ENCODE data around the gene LY6G6D. TPM values are rescaled to one million over a fixed set of nuclear protein-coding genes. Genes with fewer than 3 reads are reported as not detected.

Gene LY6G6D
- total RNA-seq, 2 donors from 2014 or later: not detected

DNA sequence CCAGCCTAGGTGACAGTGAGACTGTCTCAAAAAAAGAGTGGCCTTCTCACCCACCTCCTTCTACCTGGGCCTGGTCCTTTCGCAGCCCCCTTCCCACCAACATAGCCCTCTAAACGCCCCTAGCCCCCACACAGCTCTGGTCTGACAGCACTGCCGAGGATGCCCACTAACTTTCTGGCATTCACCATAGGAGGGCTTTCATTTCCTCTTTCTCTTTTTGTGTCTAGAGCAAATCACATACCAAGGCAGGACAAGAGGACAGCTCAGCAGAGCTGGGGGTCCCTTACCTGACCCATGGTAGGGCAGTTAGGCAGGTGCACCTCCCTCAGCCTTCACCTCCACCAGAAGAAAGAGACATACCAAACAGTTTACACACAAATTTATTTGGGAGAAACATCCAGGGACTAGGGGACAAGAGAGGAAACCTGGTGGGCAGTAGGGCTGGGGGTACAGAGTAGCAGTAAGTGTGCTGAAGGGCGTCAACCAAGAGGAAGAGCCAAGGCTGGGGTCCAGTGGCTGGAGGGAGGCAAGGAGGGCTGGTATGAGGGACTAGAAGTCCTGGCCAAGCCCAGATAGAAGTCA is 38.7 kb upstream of the LY6G6D start:
- Histone ChIP-seq H3K9me3 (no peaks in the 10 kb centered on the region), H3K27me3 (replicated peaks; ENCODE audit: insufficient read depth) (no peaks in the 10 kb centered on the region), H3K4me1 (replicated peaks) (peaks cover 4% of the 10 kb centered on the region), H3K27ac (no peak overlapping the region), H3K4me3 (no peak overlapping the region), H3K36me3 (no peaks in the 10 kb centered on the region)
- WGBS: 80% methylated on average over 4 of the region's 4 CpGs
- TF ChIP-seq, protein P1, sequence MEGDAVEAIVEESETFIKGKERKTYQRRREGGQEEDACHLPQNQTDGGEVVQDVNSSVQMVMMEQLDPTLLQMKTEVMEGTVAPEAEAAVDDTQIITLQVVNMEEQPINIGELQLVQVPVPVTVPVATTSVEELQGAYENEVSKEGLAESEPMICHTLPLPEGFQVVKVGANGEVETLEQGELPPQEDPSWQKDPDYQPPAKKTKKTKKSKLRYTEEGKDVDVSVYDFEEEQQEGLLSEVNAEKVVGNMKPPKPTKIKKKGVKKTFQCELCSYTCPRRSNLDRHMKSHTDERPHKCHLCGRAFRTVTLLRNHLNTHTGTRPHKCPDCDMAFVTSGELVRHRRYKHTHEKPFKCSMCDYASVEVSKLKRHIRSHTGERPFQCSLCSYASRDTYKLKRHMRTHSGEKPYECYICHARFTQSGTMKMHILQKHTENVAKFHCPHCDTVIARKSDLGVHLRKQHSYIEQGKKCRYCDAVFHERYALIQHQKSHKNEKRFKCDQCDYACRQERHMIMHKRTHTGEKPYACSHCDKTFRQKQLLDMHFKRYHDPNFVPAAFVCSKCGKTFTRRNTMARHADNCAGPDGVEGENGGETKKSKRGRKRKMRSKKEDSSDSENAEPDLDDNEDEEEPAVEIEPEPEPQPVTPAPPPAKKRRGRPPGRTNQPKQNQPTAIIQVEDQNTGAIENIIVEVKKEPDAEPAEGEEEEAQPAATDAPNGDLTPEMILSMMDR (IDR thresholded peaks at IDR 0.05): no peak
- TF ChIP-seq POLR2A (IDR thresholded peaks at IDR 0.05) (no peak), POLR2AphosphoS5 (IDR thresholded peaks at IDR 0.05) (no peak)
- intact Hi-C loops (cut with DNase I): no loop called here
- no peak for DNase-seq (ENCODE audit: low spot score)

DNA sequence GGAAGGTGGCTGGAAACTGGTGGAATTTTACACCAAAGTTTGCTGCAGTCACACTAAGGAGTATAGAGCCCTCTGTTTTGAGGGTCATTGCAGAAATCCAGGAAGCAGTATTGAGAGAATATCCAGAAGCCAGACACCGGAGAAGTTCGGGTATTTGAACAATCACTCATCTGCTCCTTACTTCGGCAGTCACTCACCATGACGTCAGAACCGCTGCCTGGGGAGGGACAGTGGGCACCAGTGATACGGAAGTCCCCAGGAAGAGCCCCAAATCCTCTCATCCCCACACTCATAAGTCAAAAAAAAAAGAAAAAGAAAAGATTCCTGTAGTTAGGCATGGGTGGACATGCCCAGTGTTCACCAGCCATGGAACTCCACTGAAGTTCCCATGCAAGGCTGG is 38.2 kb upstream of the LY6G6D start:
- intact Hi-C loops (cut with DNase I): no loop called here
- Histone ChIP-seq H3K4me1 (replicated peaks) (peaks cover 4% of the 10 kb centered on the region), H3K36me3 (no peaks in the 10 kb centered on the region), H3K27me3 (replicated peaks; ENCODE audit: insufficient read depth) (no peaks in the 10 kb centered on the region), H3K4me3 (no peak overlapping the region), H3K27ac (no peak overlapping the region), H3K9me3 (no peaks in the 10 kb centered on the region)
- WGBS: 68% methylated on average over 6 of the region's 6 CpGs
- no peak for TF ChIP-seq POLR2AphosphoS5 (IDR thresholded peaks at IDR 0.05)
- TF ChIP-seq, protein P1 (IDR thresholded peaks at IDR 0.05): no peak
- no peak for TF ChIP-seq POLR2A (IDR thresholded peaks at IDR 0.05)
- DNase-seq (ENCODE audit: low spot score): no peak

DNA sequence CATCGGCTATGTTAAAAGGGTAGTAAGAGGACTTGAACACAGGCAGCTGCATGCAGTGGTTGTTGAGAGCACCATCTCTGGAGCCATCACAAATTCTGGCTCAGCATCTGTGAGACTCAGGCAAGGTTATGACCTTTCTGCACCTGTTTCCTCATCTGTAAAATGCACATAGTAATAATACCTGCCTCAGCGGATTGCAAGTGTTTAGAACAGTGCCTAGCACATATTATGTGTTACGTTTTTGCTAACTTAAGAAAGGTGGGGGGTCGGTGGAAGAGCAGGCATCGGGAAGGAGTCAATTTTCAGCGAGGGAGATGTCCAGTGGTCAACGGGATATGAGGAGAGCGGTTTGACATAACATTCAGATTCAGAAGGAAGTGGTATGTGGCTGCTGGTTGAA is 37.2 kb upstream of the LY6G6D start:
- TF ChIP-seq POLR2A (IDR thresholded peaks at IDR 0.05) (no peak), POLR2AphosphoS5 (IDR thresholded peaks at IDR 0.05) (no peak)
- TF ChIP-seq, protein P1 (IDR thresholded peaks at IDR 0.05): no peak
- Histone ChIP-seq H3K4me1 (replicated peaks) (peaks cover 4% of the 10 kb centered on the region), H3K4me3 (no peak overlapping the region), H3K36me3 (no peaks in the 10 kb centered on the region), H3K9me3 (no peaks in the 10 kb centered on the region), H3K27me3 (replicated peaks; ENCODE audit: insufficient read depth) (no peaks in the 10 kb centered on the region), H3K27ac (no peak overlapping the region)
- intact Hi-C loops (cut with DNase I): no loop called here
- WGBS: 71% methylated on average over 8 of the region's 8 CpGs
- no peak for DNase-seq (ENCODE audit: low spot score)

DNA sequence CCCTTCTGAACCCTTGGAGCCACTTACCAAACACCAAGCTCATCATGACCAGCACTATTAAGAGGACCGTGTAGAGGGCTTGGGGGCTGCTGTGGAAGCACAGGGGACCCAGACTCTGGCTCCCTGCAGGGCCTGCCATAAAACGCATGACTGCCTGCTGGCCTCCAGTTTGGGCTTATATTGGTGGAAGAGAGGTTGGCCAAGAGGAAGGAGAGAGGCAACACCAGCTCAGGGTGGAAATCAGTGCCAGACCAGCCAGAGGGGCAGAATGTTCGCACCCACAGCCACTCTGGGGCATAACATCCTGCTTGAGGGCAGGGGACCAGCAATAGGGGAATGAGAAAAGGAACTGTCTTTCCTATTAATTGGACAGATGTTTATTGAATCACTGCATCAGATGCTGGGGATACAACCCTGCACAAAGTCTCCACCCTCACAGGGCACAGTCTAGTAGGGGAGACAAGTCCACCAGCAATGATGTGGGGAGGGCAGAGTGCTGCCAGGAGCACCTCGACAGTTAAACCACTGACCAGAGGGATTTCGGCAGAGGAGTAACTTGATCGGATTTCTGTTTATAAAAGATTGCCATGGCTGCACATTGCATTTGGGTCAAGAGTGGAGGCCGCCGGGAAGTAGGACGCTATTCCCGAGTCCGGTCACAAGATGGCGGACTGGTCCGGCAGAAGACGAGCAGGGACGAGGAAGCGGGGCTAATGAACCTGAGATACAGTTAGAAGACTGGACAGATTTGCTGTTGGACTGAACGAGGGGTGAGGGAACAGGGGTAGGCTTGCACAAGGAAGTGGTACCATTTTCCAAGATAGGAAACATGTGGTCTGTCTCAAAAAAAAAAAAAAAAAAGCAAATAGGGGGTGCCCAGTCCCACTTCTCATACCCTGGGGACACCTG is 34.7 kb upstream of the LY6G6D start, which contains the start of gene LY6G5C:
Gene LY6G5C, minus strand, starts transcription at position 842 of the 909 bp plus-strand sequence. Its CDS starts 694 bp downstream, at position 148.
- intact Hi-C loops (cut with DNase I): loop anchor here (5.0 kb wide), 4 partner anchors 47 to 267 kb away; partner anchors contain the start of genes CFB and DDAH2
- peak; percentile 87 for DNase-seq (ENCODE audit: low spot score)
- Histone ChIP-seq H3K27me3 (replicated peaks; ENCODE audit: insufficient read depth) (no peaks in the 10 kb centered on the region), H3K36me3 (no peaks in the 10 kb centered on the region), H3K4me3 (peak within 1 kb of the TSS; percentile 36 to 46), H3K9me3 (no peaks in the 10 kb centered on the region), H3K27ac (peak within 1 kb of the TSS; percentile 95), H3K4me1 (replicated peaks) (peaks cover 4% of the 10 kb centered on the region)
- WGBS: 11% methylated on average over 17 of the region's 17 CpGs
- peak; percentile 88 for TF ChIP-seq POLR2AphosphoS5 (IDR thresholded peaks at IDR 0.05)
- TF ChIP-seq POLR2A (IDR thresholded peaks at IDR 0.05): no peak
- TF ChIP-seq, protein P1 (IDR thresholded peaks at IDR 0.05): peak; percentile 63 to 94 (median 79)

Measured in prostate gland (tissue), 2 donors.